Neural crest cell (in vitro differentiated cells): ENCODE results near the gene TPRN. TPM values are rescaled to one million over a fixed set of nuclear protein-coding genes. Genes with fewer than 3 reads are reported as not detected.

ENCODE experiments used
- DNase-seq: peaks from one replicate; pipeline ENCODE4 v3.0.0; 2021; ENCODE audit warnings: low read depth, mixed read lengths, low spot score
- H3K27ac Mint-ChIP-seq: one replicate; pipeline ENCODE4 v1.8.0; 2021; ENCODE audit warnings: mild to moderate bottlenecking, mixed read lengths; ENCODE audit not compliant: unreplicated experiment
- H3K27me3 Mint-ChIP-seq: 2 replicates; pipeline ENCODE4 v1.8.0; 2021; ENCODE audit warnings: low read depth, mild to moderate bottlenecking, mixed read lengths
- H3K36me3 Mint-ChIP-seq: 2 replicates; pipeline ENCODE4 v1.8.0; 2021; ENCODE audit warnings: low read depth, mild to moderate bottlenecking, mixed read lengths
- H3K4me1 Mint-ChIP-seq: 2 replicates; pipeline ENCODE4 v1.8.0; 2021; ENCODE audit warnings: mixed read lengths
- H3K4me3 Mint-ChIP-seq: one replicate; pipeline ENCODE4 v1.8.0; 2021; ENCODE audit warnings: mild to moderate bottlenecking, mixed read lengths
- H3K9me3 Mint-ChIP-seq: 2 replicates; pipeline ENCODE4 v1.8.0; 2021; ENCODE audit warnings: mixed read lengths
- CTCF ChIP-seq: fragments of 200-600 bp; sonication (generic); conservative IDR thresholded peaks from 2 replicates; pipeline ENCODE4 v1.5.0; 2021; ENCODE audit warnings: antibody characterized with exemption, mild to moderate bottlenecking
- total RNA-seq: library from RNA; stranded (reverse); gene quantifications from 2 replicates; pipeline ENCODE4 v1.2.1, GENCODE V29; 2021

Gene TPRN
- total RNA-seq, 1 donor from 2014 or later, result 25.1 TPM

- no peak for TF ChIP-seq CTCF
- Mint-ChIP-seq H3K27me3 (no peaks in the 10 kb centered on the region), H3K4me1 (peaks cover 15% of the 10 kb centered on the region), H3K27ac (no peak overlapping the region), H3K36me3 (no peaks in the 10 kb centered on the region), H3K4me3 (peak overlapping the region; percentile 34), H3K9me3 (no peaks in the 10 kb centered on the region)
- no peak for DNase-seq
These were observed 16.5 kb downstream of the TPRN start for GRCh38 chr9:137183980-137184595.

- H3K36me3 Mint-ChIP-seq, result no peaks in the 10 kb centered on the region
- no peaks in the 10 kb centered on the region for H3K9me3 Mint-ChIP-seq
- DNase-seq, result no peak
- H3K4me1 Mint-ChIP-seq, result peaks cover 12% of the 10 kb centered on the region
- H3K27ac Mint-ChIP-seq, result no peak overlapping the region
- TF ChIP-seq CTCF, result no peak
- no peaks in the 10 kb centered on the region for H3K27me3 Mint-ChIP-seq
- peak overlapping the region; percentile 34 for H3K4me3 Mint-ChIP-seq
These were observed 17.7 kb downstream of the TPRN start for GRCh38 chr9:137182836-137183235.

- TF ChIP-seq CTCF, result no peak
- DNase-seq, result no peak
- peaks cover 2% of the 10 kb centered on the region for H3K36me3 Mint-ChIP-seq
- H3K4me1 Mint-ChIP-seq, result peaks cover 2% of the 10 kb centered on the region
- H3K4me3 Mint-ChIP-seq, result peak overlapping the region; percentile 58
- H3K27me3 Mint-ChIP-seq, result peaks cover 5% of the 10 kb centered on the region
- H3K27ac Mint-ChIP-seq, result no peak overlapping the region
- H3K9me3 Mint-ChIP-seq, result no peaks in the 10 kb centered on the region
These were observed 18.9 kb downstream of the TPRN start for GRCh38 chr9:137181680-137182079.

GRCh38 chr9:137180491-137180890 lies 20.1 kb downstream of the TPRN start:
- Mint-ChIP-seq H3K9me3 (no peaks in the 10 kb centered on the region), H3K4me3 (no peak overlapping the region), H3K27ac (no peak overlapping the region), H3K4me1 (no peaks in the 10 kb centered on the region), H3K27me3 (peaks cover 15% of the 10 kb centered on the region), H3K36me3 (peaks cover 2% of the 10 kb centered on the region)
- no peak for TF ChIP-seq CTCF
- DNase-seq, result no peak

GRCh38 chr9:137179761-137180160 lies 20.8 kb downstream of the TPRN start:
- Mint-ChIP-seq H3K27ac (no peak overlapping the region), H3K9me3 (no peaks in the 10 kb centered on the region), H3K4me3 (no peak overlapping the region), H3K27me3 (peaks cover 19% of the 10 kb centered on the region), H3K4me1 (no peaks in the 10 kb centered on the region), H3K36me3 (peaks cover 2% of the 10 kb centered on the region)
- TF ChIP-seq CTCF, result no peak
- DNase-seq, result no peak
